B cell (primary cell): Measurements from ENCODE around the gene JAML. TPM values are rescaled to one million over a fixed set of nuclear protein-coding genes. Genes with fewer than 3 reads are reported as not detected.
A peak's percentile ranks its signal among the peaks of the same experiment; 100 is the strongest.

Experiments
- ATAC-seq: fragments of 200-7000 bp; cut with Tn5 transposase; one replicate; pipeline ENCODE4 v1.10.0; 2021; ENCODE audit warnings: low read depth, mild to moderate bottlenecking, moderate number of reproducible peaks, moderate library complexity
- CTCF ChIA-PET: fragments of 350-600 bp; sonication (Branson Sonifier 250); formaldehyde crosslinking; loops from one replicate; lab custom pipeline; 2021; ENCODE audit warnings: antibody characterized with exemption, inconsistent platforms; lab: Charles Lee
- POLR2A ChIA-PET: fragments of 350-600 bp; sonication (Branson Sonifier 250); formaldehyde crosslinking; loops from one replicate; lab custom pipeline; 2021; ENCODE audit warnings: antibody characterized with exemption; lab: Charles Lee
- DNase-seq: peaks from one replicate; pipeline ENCODE4 v3.0.0; 2013
- H2AFZ ChIP-seq: 2 replicates; pipeline ENCODE4 v1.6.1; 2012; ENCODE audit warnings: mild to moderate bottlenecking, low read depth, low read length; ENCODE audit not compliant: insufficient read depth, poor library complexity, severe bottlenecking
- H3K27ac ChIP-seq, 2 donors: 1 replicate in 1 of 2; 2 replicates in 1 of 2; pipeline ENCODE4 v1.5.1; 2012 to 2013; ENCODE audit warnings: low read length in 2 of 2, mild to moderate bottlenecking in 2 of 2, moderate library complexity in 1 of 2
- H3K27me3 ChIP-seq, 4 experiments: fragments of 200-600 bp in 1 of 4; sonication (generic) in 1 of 4; replicated peaks in 1 of 4; 1 replicate in 2 of 4; 2 replicates in 2 of 4; pipeline versions ENCODE4 v1.6.1 to v1.7.0; 2013 to 2016; ENCODE audit warnings: low read length in 3 of 4, mild to moderate bottlenecking in 2 of 4, mixed read lengths in 1 of 4, moderate library complexity in 1 of 4; ENCODE audit not compliant: insufficient read depth in 4 of 4, control insufficient read depth in 3 of 4; ENCODE audit errors: control extremely low read depth in 1 of 4
- H3K36me3 ChIP-seq, 2 experiments: replicated peaks in 1 of 2; 1 replicate in 1 of 2; 2 replicates in 1 of 2; pipeline versions ENCODE4 v1.6.1 to v1.7.1; 2013; ENCODE audit warnings: low read length in 1 of 2; ENCODE audit not compliant: insufficient read depth in 2 of 2, control insufficient read depth in 1 of 2; ENCODE audit errors: control extremely low read depth in 1 of 2, extremely low read depth in 1 of 2
- H3K4me1 ChIP-seq, 2 donors: fragments of 200-600 bp in 1 of 2; sonication (generic) in 1 of 2; 1 replicate in 1 of 2; 2 replicates in 1 of 2; pipeline versions ENCODE4 v1.5.1 to v1.6.1; 2013 to 2017; ENCODE audit warnings: low read length in 2 of 2; ENCODE audit not compliant: control insufficient read depth in 2 of 2, insufficient read depth in 2 of 2
- H3K4me2 ChIP-seq: replicated peaks from 2 replicates; pipeline ENCODE3; 2012; ENCODE audit warnings: mild to moderate bottlenecking, low read depth, low read length; ENCODE audit not compliant: poor library complexity, severe bottlenecking
- H3K4me3 ChIP-seq, 5 experiments: fragments of 200-600 bp in 1 of 5; sonication (generic) in 1 of 5; 1 replicate in 3 of 5; 2 replicates in 2 of 5; pipeline versions ENCODE4 v1.5.1 to v1.7.0; 2011 to 2016; ENCODE audit warnings: low read length in 4 of 5, mild to moderate bottlenecking in 4 of 5, low read depth in 2 of 5, control low read depth in 1 of 5, moderate library complexity in 1 of 5; ENCODE audit not compliant: insufficient read depth in 1 of 5; ENCODE audit errors: control extremely low read depth in 1 of 5, extremely low read depth in 1 of 5
- H3K79me2 ChIP-seq: fragments of 200-600 bp; sonication (generic); one replicate; pipeline ENCODE4 v1.6.0; 2016; ENCODE audit warnings: low read length; ENCODE audit not compliant: control insufficient read depth, insufficient read depth
- H3K9ac ChIP-seq: fragments of 200-600 bp; sonication (generic); 2 replicates; pipeline ENCODE4 v1.6.1; 2017; ENCODE audit warnings: mild to moderate bottlenecking, low read length, moderate library complexity
- H3K9me3 ChIP-seq, 3 donors: one replicate each; pipeline versions ENCODE4 v1.6.1 to v1.7.1; 2013; ENCODE audit warnings: low read length in 2 of 3; ENCODE audit not compliant: control insufficient read depth in 2 of 3, insufficient read depth in 1 of 3; ENCODE audit errors: control extremely low read depth in 1 of 3
- H4K20me1 ChIP-seq: 2 replicates; pipeline ENCODE4 v1.6.0; 2012; ENCODE audit warnings: mild to moderate bottlenecking, low read length; ENCODE audit not compliant: insufficient read depth, control insufficient read depth, poor library complexity, severe bottlenecking
- H3K27ac Mint-ChIP-seq: one replicate; pipeline ENCODE4 v1.8.0; 2021; ENCODE audit warnings: mixed read lengths
- H3K27me3 Mint-ChIP-seq: one replicate; pipeline ENCODE4 v1.8.0; 2021; ENCODE audit warnings: mixed read lengths
- H3K4me1 Mint-ChIP-seq: one replicate; pipeline ENCODE4 v1.8.0; 2021; ENCODE audit warnings: mixed read lengths
- H3K4me3 Mint-ChIP-seq: one replicate; pipeline ENCODE4 v1.8.0; 2021; ENCODE audit warnings: mixed read lengths
- H3K9me3 Mint-ChIP-seq: one replicate; pipeline ENCODE4 v1.8.0; 2022; ENCODE audit warnings: mixed read lengths; ENCODE audit not compliant: insufficient read depth
- EZH2 ChIP-seq: IDR thresholded peaks from 2 replicates; pipeline ENCODE4 v1.6.1; 2012; ENCODE audit warnings: borderline replicate concordance, low read depth, mild to moderate bottlenecking, moderate library complexity, low read length; ENCODE audit not compliant: insufficient read depth, poor library complexity, severe bottlenecking
- WGBS: methylation state at CpG from one replicate; pipeline ENCODE4 v1.1.5; 2013; ENCODE audit warnings: missing lambda C conversion rate; ENCODE audit not compliant: insufficient coverage; 5-methylcytosine and 5-hydroxymethylcytosine counted together
- intact Hi-C: fragments of 100-400 bp; cut with micrococcal nuclease; formaldehyde crosslinking; loops from one replicate; pipeline ENCODE4 v1.10.0; 2022
- polyA plus RNA-seq: library from polyadenylated mRNA; depleted of rRNA; stranded (reverse); fragments of >200 nt; gene quantifications from 2 replicates; pipeline ENCODE4 v1.2.3, GENCODE V29; 2012
- total RNA-seq, 2 donors: library from RNA; stranded (reverse); fragments of 120-200 nt in 1 of 2; gene quantifications; 1 replicate in 1 of 2; 2 replicates in 1 of 2; pipeline versions ENCODE4 v1.2.3 to v1.2.4, GENCODE V29; 2013 to 2022
- TF ChIP-seq, protein P1 (sequence below): fragments of 200-600 bp; IDR thresholded peaks from one replicate; pipeline ENCODE4 v1.8.0; 2022; ENCODE audit warnings: antibody characterized with exemption, mild to moderate bottlenecking

JAML gene
- total and polyA plus RNA-seq, 2 donors (not counting 1 experiment from before 2014, with no cell fraction given) = 1.0 to 9.6 TPM

DNA sequence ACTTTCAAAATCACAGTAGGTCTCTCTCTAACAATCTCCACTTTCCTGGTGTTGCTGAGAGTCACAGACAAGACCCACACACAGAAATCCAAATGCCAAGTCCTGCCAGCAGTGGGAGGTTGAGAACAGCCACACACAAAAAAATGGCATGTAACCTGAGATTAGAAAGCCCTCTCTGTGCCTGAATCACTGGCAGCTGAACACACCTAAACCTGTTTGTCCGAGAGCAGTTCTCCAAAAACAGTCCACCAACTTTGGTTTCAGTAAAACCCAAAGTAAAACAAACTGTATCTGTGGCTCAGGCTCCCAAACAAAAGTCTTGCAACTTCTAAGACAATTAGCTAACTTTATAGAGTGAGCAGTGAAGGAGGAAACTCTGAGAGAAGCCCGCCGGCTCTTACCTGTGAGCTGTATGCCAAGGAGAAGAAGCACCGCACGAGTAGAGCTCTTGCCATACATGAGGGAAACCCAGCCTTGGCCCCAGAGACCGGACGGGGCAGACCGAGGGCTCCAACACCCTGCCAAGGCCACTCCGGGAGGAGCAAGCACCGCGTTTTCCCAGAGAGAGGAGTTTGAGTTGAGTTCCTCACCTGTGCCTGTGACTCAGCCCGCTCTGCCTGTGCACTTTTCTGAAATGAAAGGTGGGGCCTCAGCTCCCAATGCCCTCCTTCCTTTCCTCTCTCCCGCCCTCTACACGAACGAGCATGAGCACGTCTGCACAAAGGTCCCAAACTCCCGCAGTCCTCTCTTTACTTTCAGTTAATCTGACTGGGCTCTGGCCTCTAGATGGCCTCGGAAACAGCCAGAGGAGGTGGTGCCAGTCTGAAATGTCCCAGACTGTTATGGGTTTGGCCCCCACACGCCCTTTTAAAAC is 39.1 kb upstream of the JAML start, which contains the start of gene MPZL2:
MPZL2 (minus strand) TSS at position 603 of the 874 bp plus-strand sequence; CDS start at position 459, 144 bp downstream.
- H3K9me3 ChIP-seq = peaks cover 0 to 2% (median 0%) of the 10 kb centered on the region in 3 donors
- H3K27ac ChIP-seq = no peak within 1 kb of the TSS
- peaks cover 0 to 56% (median 44%) of the 10 kb centered on the region in 4 experiments for H3K27me3 ChIP-seq
- DNase-seq = peak; percentile 27
- Mint-ChIP-seq H3K27ac (no peak within 1 kb of the TSS), H3K27me3 (peaks cover 43% of the 10 kb centered on the region), H3K9me3 (no peaks in the 10 kb centered on the region), H3K4me1 (peaks cover 10% of the 10 kb centered on the region), H3K4me3 (peak within 1 kb of the TSS; percentile 70)
- H4K20me1 ChIP-seq = no peaks in the 10 kb centered on the region
- peak within 1 kb of the TSS in 2 of 5 experiments; percentile 5 to 8 for H3K4me3 ChIP-seq
- intact Hi-C loops = no loop called here
- 9% methylated on average over 19 of the region's 19 CpGs for WGBS
- ChIA-PET CTCF (interaction anchor here (0.9 to 2.5 kb wide), 5 partner anchors 10 to 92 kb away, joined by 4 to 26 read pairs (median 4); partner anchors contain the start of gene MPZL3), POLR2A (interaction anchor here (1.7 kb wide), 1 partner anchor 66 kb away, joined by 4 read pairs; no protein-coding TSS in a partner anchor)
- ATAC-seq = peak; percentile 74
- H3K79me2 ChIP-seq = no peaks in the 10 kb centered on the region
- TF ChIP-seq, protein P1, sequence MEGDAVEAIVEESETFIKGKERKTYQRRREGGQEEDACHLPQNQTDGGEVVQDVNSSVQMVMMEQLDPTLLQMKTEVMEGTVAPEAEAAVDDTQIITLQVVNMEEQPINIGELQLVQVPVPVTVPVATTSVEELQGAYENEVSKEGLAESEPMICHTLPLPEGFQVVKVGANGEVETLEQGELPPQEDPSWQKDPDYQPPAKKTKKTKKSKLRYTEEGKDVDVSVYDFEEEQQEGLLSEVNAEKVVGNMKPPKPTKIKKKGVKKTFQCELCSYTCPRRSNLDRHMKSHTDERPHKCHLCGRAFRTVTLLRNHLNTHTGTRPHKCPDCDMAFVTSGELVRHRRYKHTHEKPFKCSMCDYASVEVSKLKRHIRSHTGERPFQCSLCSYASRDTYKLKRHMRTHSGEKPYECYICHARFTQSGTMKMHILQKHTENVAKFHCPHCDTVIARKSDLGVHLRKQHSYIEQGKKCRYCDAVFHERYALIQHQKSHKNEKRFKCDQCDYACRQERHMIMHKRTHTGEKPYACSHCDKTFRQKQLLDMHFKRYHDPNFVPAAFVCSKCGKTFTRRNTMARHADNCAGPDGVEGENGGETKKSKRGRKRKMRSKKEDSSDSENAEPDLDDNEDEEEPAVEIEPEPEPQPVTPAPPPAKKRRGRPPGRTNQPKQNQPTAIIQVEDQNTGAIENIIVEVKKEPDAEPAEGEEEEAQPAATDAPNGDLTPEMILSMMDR = no peak
- H3K9ac ChIP-seq = no peak within 1 kb of the TSS
- peak within 1 kb of the TSS; percentile 46 for H3K4me2 ChIP-seq
- no peaks in the 10 kb centered on the region for H3K36me3 ChIP-seq
- peak within 1 kb of the TSS; percentile 46 for H2AFZ ChIP-seq
- H3K4me1 ChIP-seq = peaks cover 9 to 11% of the 10 kb centered on the region in 2 donors

DNA sequence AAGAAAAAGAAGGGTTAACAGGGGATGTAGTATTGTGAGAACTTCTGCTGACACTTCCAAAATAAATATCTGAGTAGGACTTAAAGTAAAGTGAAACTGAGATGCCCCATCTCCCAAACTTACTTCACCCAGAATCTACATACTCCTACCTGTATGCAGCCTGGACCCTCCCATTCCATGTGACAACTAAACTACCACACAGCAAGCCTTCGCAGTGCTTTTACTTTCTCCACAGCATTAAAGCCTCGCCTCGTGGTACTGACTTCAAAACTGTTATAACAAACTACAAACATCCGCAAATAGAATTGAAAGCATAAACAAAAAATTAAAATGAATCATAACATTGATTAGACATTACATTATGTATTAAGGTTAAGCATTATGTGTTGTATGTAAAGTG is 38.3 kb upstream of the JAML start:
- CTCF ChIA-PET = interaction anchor here (1.6 to 1.9 kb wide), 3 partner anchors 26 to 92 kb away, joined by 4 to 10 read pairs (median 4); no protein-coding TSS in a partner anchor
- H3K27me3 ChIP-seq = peaks cover 0 to 56% (median 40%) of the 10 kb centered on the region in 4 experiments
- no peaks in the 10 kb centered on the region for H3K79me2 ChIP-seq
- no peak for DNase-seq
- H3K36me3 ChIP-seq = no peaks in the 10 kb centered on the region
- ATAC-seq = no peak
- H3K4me3 Mint-ChIP-seq = peak overlapping the region; percentile 70
- WGBS = no CpG with 5 or more reads among the region's 4 CpGs
- H3K4me1 ChIP-seq = peaks cover 9 to 11% of the 10 kb centered on the region in 2 donors
- H3K27me3 Mint-ChIP-seq = peaks cover 50% of the 10 kb centered on the region
- intact Hi-C loops = no loop called here
- no peaks in the 10 kb centered on the region for H3K9me3 Mint-ChIP-seq
- no peak overlapping the region for H3K27ac ChIP-seq
- H3K4me3 ChIP-seq = no peak overlapping the region
- POLR2A ChIA-PET = no interaction called here
- H3K27ac Mint-ChIP-seq = no peak overlapping the region
- peaks cover 10% of the 10 kb centered on the region for H3K4me1 Mint-ChIP-seq
- no peak overlapping the region for H3K4me2 ChIP-seq
- no peak overlapping the region for H3K9ac ChIP-seq
- no peaks in the 10 kb centered on the region for H4K20me1 ChIP-seq
- H3K9me3 ChIP-seq = peaks cover 0 to 2% (median 0%) of the 10 kb centered on the region in 3 donors
- TF ChIP-seq, protein P1 = no peak
- TF ChIP-seq EZH2 = no peak
- H2AFZ ChIP-seq = no peak overlapping the region
